ENCODE measurements around the gene PTP4A2. TPM values are rescaled to one million over a fixed set of nuclear protein-coding genes. Genes with fewer than 3 reads are reported as not detected.

The PTP4A2 gene
- total RNA-seq (100 to 1,000 TPM; 226 to 327 (median 255) TPM), polyA plus RNA-seq (100 to 1,000 TPM; 145 to 228 (median 177) TPM)

GRCh38 chr1:31938184-31938975, at the start of gene PTP4A2:
PTP4A2 (minus strand) TSS chr1:31938368; CDS start chr1:31919065, 19,303 bp downstream.
- intact Hi-C loops (cut with DNase I), result loop anchor here (5.0 to 10.0 kb wide), 2 partner anchors 74 to 294 kb away; partner anchors contain the start of genes KHDRBS1 and PEF1
- peak within 1 kb of the TSS; percentile 95 to 97 (median 96) for H3K27ac ChIP-seq
- DNase-seq, result peak; percentile 97
- peak within 1 kb of the TSS; percentile 74 to 90 (median 80) for H3K4me3 ChIP-seq
- H3K9me3 ChIP-seq, result no peaks in the 10 kb centered on the region
- H3K36me3 ChIP-seq, result no peaks in the 10 kb centered on the region
- 1% methylated on average over 82 of the region's 82 CpGs for WGBS, 2 donors
- TF ChIP-seq CTCF (IDR thresholded peaks at IDR 0.05) (peak in 1 of 4 experiments; percentile 48), POLR2A (IDR thresholded peaks at IDR 0.05) (no peak), EP300 (IDR thresholded peaks at IDR 0.05) (no peak), POLR2AphosphoS5 (IDR thresholded peaks at IDR 0.05) (peak; percentile 89 to 98 (median 95))
- H3K4me1 ChIP-seq, result peaks cover 0 to 60% (median 50%) of the 10 kb centered on the region in 4 donors
- H3K27me3 ChIP-seq, result no peaks in the 10 kb centered on the region

GRCh38 chr1:31987135-31987619, 49.0 kb upstream of the PTP4A2 start:
- DNase-seq, result no peak
- intact Hi-C loops (cut with DNase I), result no loop called here
- Histone ChIP-seq H3K27me3 (no peaks in the 10 kb centered on the region), H3K4me3 (no peak overlapping the region), H3K27ac (no peak overlapping the region), H3K36me3 (no peaks in the 10 kb centered on the region), H3K4me1 (peaks cover 0 to 18% (median 12%) of the 10 kb centered on the region in 4 donors), H3K9me3 (no peaks in the 10 kb centered on the region)
- WGBS, 2 donors, result 82 to 83% methylated on average over 9 of the region's 9 CpGs
- TF ChIP-seq CTCF (IDR thresholded peaks at IDR 0.05) (no peak), EP300 (IDR thresholded peaks at IDR 0.05) (no peak), POLR2AphosphoS5 (IDR thresholded peaks at IDR 0.05) (no peak), POLR2A (IDR thresholded peaks at IDR 0.05) (no peak)

- Histone ChIP-seq H3K9me3 (no peaks in the 10 kb centered on the region), H3K27ac (peak overlapping the region; percentile 55 to 77 (median 64)), H3K4me1 (peaks cover 0 to 18% (median 12%) of the 10 kb centered on the region in 4 donors), H3K4me3 (peak overlapping the region in 1 of 4 donors; percentile 0), H3K27me3 (no peaks in the 10 kb centered on the region), H3K36me3 (no peaks in the 10 kb centered on the region)
- no peak for TF ChIP-seq POLR2A (IDR thresholded peaks at IDR 0.05)
- no peak for TF ChIP-seq POLR2AphosphoS5 (IDR thresholded peaks at IDR 0.05)
- no peak for TF ChIP-seq CTCF (IDR thresholded peaks at IDR 0.05)
- no peak for TF ChIP-seq EP300 (IDR thresholded peaks at IDR 0.05)
- intact Hi-C loops (cut with DNase I), result no loop called here
- WGBS, 2 donors, result 17 to 22% methylated on average over 4 of the region's 4 CpGs
- no peak for DNase-seq
Measured at GRCh38 chr1:31985430-31985829, 47.3 kb upstream of the PTP4A2 start.

GRCh38 chr1:31984419-31985347, 46.5 kb upstream of the PTP4A2 start:
- peak overlapping the region; percentile 55 to 77 (median 64) for H3K27ac ChIP-seq
- TF ChIP-seq EP300 (IDR thresholded peaks at IDR 0.05) (no peak), POLR2A (IDR thresholded peaks at IDR 0.05) (no peak), CTCF (IDR thresholded peaks at IDR 0.05) (no peak), POLR2AphosphoS5 (IDR thresholded peaks at IDR 0.05) (no peak)
- 85 to 91% methylated on average over 6 of the region's 6 CpGs for WGBS, 2 donors
- no peak for DNase-seq
- intact Hi-C loops (cut with DNase I), result loop anchor here (5.0 kb wide), 1 partner anchor 78 kb away; no protein-coding TSS in a partner anchor
- H3K9me3 ChIP-seq, result no peaks in the 10 kb centered on the region
- no peaks in the 10 kb centered on the region for H3K27me3 ChIP-seq
- peaks cover 0 to 18% (median 12%) of the 10 kb centered on the region in 4 donors for H3K4me1 ChIP-seq
- H3K4me3 ChIP-seq, result peak overlapping the region in 1 of 4 donors; percentile 0
- no peaks in the 10 kb centered on the region for H3K36me3 ChIP-seq

Data from sigmoid colon (tissue), 7 donors.